GM18867 (cell line): ENCODE results near the gene UNC13A.
"Not testable (repeated sequence)": the region's sequence is repeated elsewhere in the genome, so short reads cannot be mapped to it uniquely, and the experiment has no call there.

Experiments
- ATAC-seq: cut with Tn5 transposase; IDR thresholded peaks from one replicate; pipeline ENCODE4 v1.9.1; 2021; ENCODE audit warnings: mild to moderate bottlenecking, moderate library complexity; ENCODE audit not compliant: unreplicated experiment

Gene UNC13A

GRCh38 chr19:17576758-17577456 lies 111.2 kb downstream of the UNC13A start:
- no peak for ATAC-seq

GRCh38 chr19:17575871-17576757 lies 112.0 kb downstream of the UNC13A start:
- ATAC-seq = no peak

- ATAC-seq = no peak
Observed at GRCh38 chr19:17572638-17573037, 115.5 kb downstream of the UNC13A start.

GRCh38 chr19:17570791-17571190 lies 117.4 kb downstream of the UNC13A start:
- no peak for ATAC-seq

- not testable (repeated sequence) for ATAC-seq
Observed at GRCh38 chr19:17570291-17570690, 117.9 kb downstream of the UNC13A start.

- ATAC-seq = no peak
Observed at GRCh38 chr19:17567940-17568339, 120.2 kb downstream of the UNC13A start.

- ATAC-seq = no peak
Observed at GRCh38 chr19:17565611-17566010, 122.5 kb downstream of the UNC13A start.

GRCh38 chr19:17564781-17565180 lies 123.4 kb downstream of the UNC13A start:
- no peak for ATAC-seq

- no peak for ATAC-seq
Observed at GRCh38 chr19:17562561-17562960, 125.6 kb downstream of the UNC13A start.

- no peak for ATAC-seq
Observed at GRCh38 chr19:17562097-17562496, 126.1 kb downstream of the UNC13A start.

- ATAC-seq = no peak
Observed at GRCh38 chr19:17560205-17560595, 128.0 kb downstream of the UNC13A start.

GRCh38 chr19:17557466-17557865 lies 130.7 kb downstream of the UNC13A start:
- ATAC-seq = no peak

- no peak for ATAC-seq
Observed at GRCh38 chr19:17556995-17557394, 131.2 kb downstream of the UNC13A start.

- peak; percentile 37 for ATAC-seq
Observed at GRCh38 chr19:17555929-17556813, 132.0 kb downstream of the UNC13A start.

GRCh38 chr19:17555480-17555928 lies 132.7 kb downstream of the UNC13A start, which contains the start of gene COLGALT1:
TSS of gene COLGALT1 (plus strand) at chr19:17555649. CDS start at chr19:17555714, 65 bp downstream.
- peak; percentile 94 for ATAC-seq

- peak; percentile 4 for ATAC-seq
Observed at GRCh38 chr19:17554968-17555479, 133.1 kb downstream of the UNC13A start.

GRCh38 chr19:17553256-17553655 lies 134.9 kb downstream of the UNC13A start:
- ATAC-seq = no peak

- not testable (repeated sequence) for ATAC-seq
Observed at GRCh38 chr19:17552735-17553134, 135.4 kb downstream of the UNC13A start.
